ENCODE measurements around the gene SFSWAP.
"Not testable (repeated sequence)": the region's sequence is repeated elsewhere in the genome, so short reads cannot be mapped to it uniquely, and the experiment has no call there.

SFSWAP gene

GRCh38 chr12:131794573-131794972 lies 83.7 kb downstream of the SFSWAP start:
- DNase-seq, result no peak

DNA sequence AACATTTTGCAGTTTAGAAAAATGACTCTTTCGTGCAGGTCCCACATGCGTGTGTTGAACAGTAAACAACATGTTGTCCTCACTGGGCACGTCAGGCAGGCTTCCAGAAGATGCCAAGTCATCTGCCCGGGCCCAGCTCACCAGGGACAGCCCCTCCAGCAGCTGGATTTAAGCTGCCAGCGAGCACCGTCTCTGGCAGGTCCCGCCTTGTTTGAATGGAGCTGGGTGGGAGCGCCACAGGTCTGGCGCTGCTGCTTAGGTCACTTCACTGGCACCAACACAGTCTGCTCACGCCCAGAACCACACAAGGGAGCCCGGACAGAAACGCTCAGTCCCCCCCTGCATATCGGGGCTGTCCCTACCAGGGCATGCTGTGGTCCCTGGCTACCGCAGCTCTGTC lies 84.2 kb downstream of the SFSWAP start:
- no peak for DNase-seq

GRCh38 chr12:131795690-131796410 lies 85.0 kb downstream of the SFSWAP start:
- DNase-seq, result no peak

DNA sequence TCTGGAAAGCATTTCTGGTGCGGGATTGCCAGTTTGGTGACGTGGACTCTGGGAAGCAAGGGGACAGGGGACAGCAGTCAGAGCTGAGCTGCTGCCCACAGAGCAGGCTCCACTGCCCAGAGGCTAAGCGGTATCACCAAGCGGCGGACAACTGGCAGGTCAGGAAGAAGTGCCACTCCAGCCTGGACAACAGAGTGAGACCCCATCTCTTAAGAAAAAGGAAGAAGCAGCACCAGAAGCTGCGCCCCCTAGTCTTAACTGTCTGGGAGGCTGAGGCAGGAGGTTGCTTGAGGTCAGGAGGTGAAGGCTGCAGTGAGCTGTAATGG lies 85.5 kb downstream of the SFSWAP start:
- DNase-seq, result no peak

- DNase-seq, result no peak
These were observed 86.1 kb downstream of the SFSWAP start for GRCh38 chr12:131796754-131797587.

DNA sequence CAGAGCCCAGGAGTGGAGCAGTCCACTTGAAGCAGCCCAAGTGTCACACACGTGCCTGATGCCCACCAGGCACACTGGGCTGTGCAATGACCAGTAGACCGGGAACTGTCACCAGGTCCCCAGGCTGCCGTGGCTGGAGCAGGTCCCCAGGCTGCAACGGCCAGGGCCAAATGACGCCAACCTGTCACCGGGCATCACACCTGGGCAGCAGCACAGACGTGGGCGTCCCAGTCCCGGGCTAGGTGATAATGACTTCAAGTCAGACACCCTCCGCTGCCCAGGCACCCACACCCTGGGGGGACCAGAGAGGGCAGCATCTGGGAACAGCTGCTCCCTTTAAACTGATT lies 86.7 kb downstream of the SFSWAP start:
- DNase-seq, result no peak

GRCh38 chr12:131799195-131799594 lies 88.3 kb downstream of the SFSWAP start:
- no peak for DNase-seq

- no peak for DNase-seq
These were observed 89.1 kb downstream of the SFSWAP start for GRCh38 chr12:131799828-131800593.

DNA sequence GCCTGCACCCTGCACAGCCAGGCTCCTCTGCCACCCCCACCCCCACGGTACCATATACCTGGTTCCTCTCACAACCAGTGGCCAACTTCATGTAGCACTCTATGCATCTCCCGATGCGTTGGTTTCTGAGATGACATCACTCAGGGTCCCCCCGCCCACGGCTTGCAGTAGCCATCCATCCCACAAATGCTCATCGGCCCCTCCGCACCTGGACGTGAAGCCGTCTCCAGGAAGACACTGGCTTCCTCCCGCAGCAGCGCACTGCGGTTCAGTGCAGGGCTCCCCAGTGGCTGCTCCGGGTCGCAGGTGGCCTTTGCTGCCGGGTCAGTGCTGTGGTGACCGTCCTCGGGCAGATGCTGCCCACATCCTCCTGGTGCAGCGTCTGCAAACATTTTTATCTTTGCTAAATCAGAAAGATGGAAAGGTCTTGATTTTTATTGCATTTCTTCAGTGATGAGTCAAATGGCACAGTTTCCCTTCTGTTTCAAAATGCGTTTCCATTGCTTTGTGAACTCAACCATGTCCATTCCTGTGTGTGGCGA lies 89.8 kb downstream of the SFSWAP start:
- DNase-seq, result no peak

DNA sequence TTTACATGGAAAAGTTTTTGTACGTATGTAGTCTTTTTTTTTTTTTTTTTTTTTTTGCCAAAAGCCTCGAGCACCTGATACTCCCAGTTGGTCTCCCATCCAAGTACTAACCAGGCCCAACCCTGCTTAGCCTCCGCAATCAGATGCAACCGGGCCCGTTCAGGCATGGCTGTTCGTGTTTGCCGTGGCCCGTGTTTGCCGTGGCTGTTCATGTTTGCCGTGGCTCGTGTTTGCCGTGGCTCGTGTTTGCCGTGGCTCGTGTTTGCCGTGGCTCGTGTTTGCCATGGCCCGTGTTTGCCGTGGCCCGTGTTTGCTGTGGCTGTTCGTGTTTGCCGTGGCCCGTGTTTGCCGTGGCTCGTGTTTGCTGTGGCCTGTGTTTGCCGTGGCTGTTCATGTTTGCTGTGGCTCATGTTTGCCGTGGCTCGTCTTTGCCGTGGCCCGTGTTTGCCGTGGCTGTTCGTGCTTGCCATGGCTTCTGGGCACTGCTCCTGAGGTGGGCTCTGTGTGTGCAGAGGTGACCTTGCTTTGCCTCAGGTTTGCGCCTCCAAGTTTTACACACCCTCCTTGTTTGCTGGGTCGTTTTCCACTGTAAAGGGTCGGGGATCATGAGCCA lies 90.5 kb downstream of the SFSWAP start:
- no peak for DNase-seq

DNA sequence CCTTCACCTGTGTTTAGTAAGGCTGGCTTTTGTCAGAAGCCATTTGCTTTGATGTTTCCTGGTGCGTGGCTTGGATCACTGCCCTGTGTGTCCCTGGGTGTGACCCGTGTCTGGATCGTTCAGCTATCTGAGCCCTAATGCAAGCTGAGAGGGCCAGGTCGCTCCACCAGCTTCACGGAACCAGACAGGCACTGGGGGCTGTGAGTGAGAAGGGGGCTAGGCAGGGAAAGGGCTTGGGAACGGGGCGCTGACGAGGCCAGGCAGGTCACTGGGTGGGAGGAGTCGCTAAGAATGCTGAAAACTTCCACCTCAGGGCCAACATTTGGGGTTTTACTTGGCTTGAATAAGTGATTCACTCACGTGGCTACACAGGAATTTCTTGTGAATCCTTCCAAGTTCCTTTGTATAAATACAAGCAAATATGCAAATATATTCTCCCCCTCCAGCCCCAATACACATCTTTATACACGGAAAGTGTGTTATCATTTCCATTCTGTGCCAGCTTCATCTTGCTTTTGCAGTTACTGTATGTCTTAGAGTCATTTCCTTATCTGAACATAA lies 93.2 kb downstream of the SFSWAP start:
- DNase-seq, result no peak

- no peak for DNase-seq
These were observed 94.5 kb downstream of the SFSWAP start for GRCh38 chr12:131805421-131805820.

DNA sequence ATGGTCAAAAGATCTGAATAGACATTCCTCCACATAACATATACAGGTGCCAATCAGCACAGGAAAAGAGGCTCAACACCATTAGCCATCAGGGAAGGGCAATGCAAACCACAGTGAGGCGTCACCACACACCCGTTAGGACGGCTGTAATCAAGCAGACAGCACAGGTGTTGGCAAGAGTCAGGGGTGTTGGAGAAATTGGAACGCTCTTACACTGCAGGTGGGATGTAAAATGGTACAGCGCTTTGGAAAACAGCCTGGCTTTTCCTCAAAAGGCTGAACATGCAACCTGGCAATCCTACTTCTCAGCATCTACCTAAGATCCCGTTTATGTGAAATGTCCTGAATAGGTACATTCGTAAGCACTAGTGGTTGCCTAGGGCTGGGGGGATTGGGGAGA lies 95.8 kb downstream of the SFSWAP start:
- no peak for DNase-seq

- no peak for DNase-seq
These were observed 98.0 kb downstream of the SFSWAP start for GRCh38 chr12:131808744-131809371.

GRCh38 chr12:131809476-131810254 lies 98.8 kb downstream of the SFSWAP start:
- not testable (repeated sequence) for DNase-seq

DNA sequence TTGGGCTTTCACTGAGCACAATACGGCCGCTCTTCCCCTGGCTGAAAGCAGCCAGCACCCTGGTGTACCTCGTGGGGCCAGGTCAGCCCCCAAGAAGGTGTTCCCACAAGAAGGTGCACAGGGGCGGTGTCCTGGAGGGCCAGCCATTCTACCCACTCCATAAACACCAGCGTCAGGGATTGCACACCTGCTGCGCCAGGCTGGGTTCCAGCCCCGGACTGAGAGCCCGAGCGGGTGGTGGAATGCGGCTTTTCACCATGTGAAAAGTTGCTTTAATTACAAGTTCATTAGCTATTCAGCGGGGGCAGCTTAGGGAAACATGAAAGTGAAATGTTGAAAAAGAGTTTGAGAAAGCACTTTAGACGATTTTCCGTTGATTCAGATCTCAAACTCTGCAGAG lies 99.8 kb downstream of the SFSWAP start:
- no peak for DNase-seq

- no peak for DNase-seq
These were observed 104.2 kb downstream of the SFSWAP start for GRCh38 chr12:131815131-131815530.

GRCh38 chr12:131816495-131816894 lies 105.6 kb downstream of the SFSWAP start:
- no peak for DNase-seq

DNA sequence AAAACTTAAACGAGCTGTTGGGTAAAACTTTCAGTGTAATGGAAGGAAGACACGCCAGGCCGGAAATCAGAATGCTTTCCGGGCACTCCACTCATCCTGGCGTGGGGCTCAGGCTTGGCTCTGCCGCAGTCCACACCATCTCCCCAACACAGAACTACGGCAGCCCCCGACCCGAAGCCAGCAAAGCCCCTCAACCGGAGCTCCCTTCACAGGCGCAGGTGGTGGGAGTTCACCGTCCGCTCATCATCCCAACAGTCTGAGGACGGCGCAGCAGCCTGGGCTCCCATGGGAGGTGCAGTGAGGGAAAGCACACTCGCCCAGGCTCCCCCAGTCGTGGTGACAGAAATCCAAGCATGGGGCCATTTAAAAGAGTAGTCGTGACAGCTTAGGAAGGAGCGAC lies 106.4 kb downstream of the SFSWAP start:
- no peak for DNase-seq

- no peak for DNase-seq
These were observed 108.1 kb downstream of the SFSWAP start for GRCh38 chr12:131818821-131819585.

GRCh38 chr12:131824450-131824849 lies 113.6 kb downstream of the SFSWAP start:
- no peak for DNase-seq

All from NCI-H1436 treated with DMSO at 0.1 percent for 48 hours (cell line).